HFFc6 (cell line): ENCODE results near the gene HMCN1. TPM values are rescaled to one million over a fixed set of nuclear protein-coding genes. Genes with fewer than 3 reads are reported as not detected.
"Not testable (repeated sequence)": the region's sequence is repeated elsewhere in the genome, so short reads cannot be mapped to it uniquely, and the experiment has no call there.

ENCODE experiments used
- DNase-seq: peaks from one replicate; pipeline ENCODE4 v3.0.0-alpha.2; 2018
- H3K27ac Mint-ChIP-seq: 2 replicates; pipeline ENCODE4 v1.8.0; 2020; ENCODE audit warnings: mild to moderate bottlenecking, mixed read lengths
- H3K27me3 Mint-ChIP-seq: 2 replicates; pipeline ENCODE4 v1.8.0; 2021; ENCODE audit warnings: mild to moderate bottlenecking, moderate library complexity, mixed read lengths; ENCODE audit not compliant: insufficient read depth
- H3K36me3 Mint-ChIP-seq: 2 replicates; pipeline ENCODE4 v1.8.0; 2021; ENCODE audit warnings: low read depth, mixed read lengths
- H3K4me1 Mint-ChIP-seq: 2 replicates; pipeline ENCODE4 v1.8.0; 2020; ENCODE audit warnings: low read depth, mixed read lengths
- H3K4me3 Mint-ChIP-seq: 2 replicates; pipeline ENCODE4 v1.8.0; 2020; ENCODE audit warnings: mild to moderate bottlenecking, moderate library complexity, mixed read lengths
- H3K9me3 Mint-ChIP-seq: 2 replicates; pipeline ENCODE4 v1.8.0; 2020; ENCODE audit warnings: mild to moderate bottlenecking, mixed read lengths
- total RNA-seq, 6 experiments: library from RNA; stranded (reverse); fragmentation: NEBNext Ultra II Directional; extraction: Animal tissue kit (Norgen Biotek cat#: 25700); gene quantifications; 2 replicates in 1 of 6; 3 replicates in 5 of 6; pipeline ENCODE4 v1.2.3, GENCODE V29; 2021
- TF ChIP-seq, protein P1 (sequence below): fragments of 200-600 bp; sonication (generic); IDR thresholded peaks from 2 replicates; pipeline ENCODE4 v1.5.0; 2021; ENCODE audit warnings: antibody characterized with exemption, mild to moderate bottlenecking

Gene HMCN1
- total RNA-seq, 6 experiments from 2014 or later = 1.2 to 1.8 (median 1.5) TPM

DNA sequence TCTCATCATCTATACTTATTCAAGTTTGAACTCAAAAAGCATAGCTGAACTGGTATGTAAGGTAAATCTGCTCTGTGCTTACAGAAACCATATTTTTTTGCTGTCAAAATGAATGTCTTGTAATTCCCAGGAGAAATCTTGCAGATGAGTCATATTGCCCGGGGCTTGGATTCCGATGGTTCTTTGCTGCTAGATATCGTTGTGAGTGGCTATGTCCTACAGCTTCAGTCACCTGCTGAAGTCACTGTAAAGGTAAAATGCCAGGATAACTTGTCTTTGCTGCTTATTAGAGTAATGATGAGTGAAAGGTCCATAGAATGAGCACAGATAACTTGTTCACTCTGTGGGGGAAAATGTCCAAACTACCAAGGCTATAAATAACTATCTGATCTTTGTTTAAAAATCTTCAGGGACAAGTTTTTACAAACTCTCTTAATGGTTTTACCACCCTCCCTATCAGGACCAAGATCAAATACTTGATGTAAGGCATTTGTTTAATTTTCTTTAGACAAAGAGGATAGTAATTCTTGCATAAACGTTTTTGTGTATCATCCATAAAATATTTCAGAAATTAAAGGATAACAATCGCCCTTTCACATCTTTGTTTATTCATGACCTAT, 418.5 kb downstream of the HMCN1 start:
- no peaks in the 10 kb centered on the region for H3K9me3 Mint-ChIP-seq
- peaks cover 58% of the 10 kb centered on the region for H3K4me1 Mint-ChIP-seq
- H3K27me3 Mint-ChIP-seq = no peaks in the 10 kb centered on the region
- peak; percentile 84 for DNase-seq
- H3K4me3 Mint-ChIP-seq = peak overlapping the region; percentile 68
- H3K36me3 Mint-ChIP-seq = no peaks in the 10 kb centered on the region
- peak overlapping the region; percentile 79 for H3K27ac Mint-ChIP-seq
- TF ChIP-seq, protein P1, sequence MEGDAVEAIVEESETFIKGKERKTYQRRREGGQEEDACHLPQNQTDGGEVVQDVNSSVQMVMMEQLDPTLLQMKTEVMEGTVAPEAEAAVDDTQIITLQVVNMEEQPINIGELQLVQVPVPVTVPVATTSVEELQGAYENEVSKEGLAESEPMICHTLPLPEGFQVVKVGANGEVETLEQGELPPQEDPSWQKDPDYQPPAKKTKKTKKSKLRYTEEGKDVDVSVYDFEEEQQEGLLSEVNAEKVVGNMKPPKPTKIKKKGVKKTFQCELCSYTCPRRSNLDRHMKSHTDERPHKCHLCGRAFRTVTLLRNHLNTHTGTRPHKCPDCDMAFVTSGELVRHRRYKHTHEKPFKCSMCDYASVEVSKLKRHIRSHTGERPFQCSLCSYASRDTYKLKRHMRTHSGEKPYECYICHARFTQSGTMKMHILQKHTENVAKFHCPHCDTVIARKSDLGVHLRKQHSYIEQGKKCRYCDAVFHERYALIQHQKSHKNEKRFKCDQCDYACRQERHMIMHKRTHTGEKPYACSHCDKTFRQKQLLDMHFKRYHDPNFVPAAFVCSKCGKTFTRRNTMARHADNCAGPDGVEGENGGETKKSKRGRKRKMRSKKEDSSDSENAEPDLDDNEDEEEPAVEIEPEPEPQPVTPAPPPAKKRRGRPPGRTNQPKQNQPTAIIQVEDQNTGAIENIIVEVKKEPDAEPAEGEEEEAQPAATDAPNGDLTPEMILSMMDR = no peak

DNA sequence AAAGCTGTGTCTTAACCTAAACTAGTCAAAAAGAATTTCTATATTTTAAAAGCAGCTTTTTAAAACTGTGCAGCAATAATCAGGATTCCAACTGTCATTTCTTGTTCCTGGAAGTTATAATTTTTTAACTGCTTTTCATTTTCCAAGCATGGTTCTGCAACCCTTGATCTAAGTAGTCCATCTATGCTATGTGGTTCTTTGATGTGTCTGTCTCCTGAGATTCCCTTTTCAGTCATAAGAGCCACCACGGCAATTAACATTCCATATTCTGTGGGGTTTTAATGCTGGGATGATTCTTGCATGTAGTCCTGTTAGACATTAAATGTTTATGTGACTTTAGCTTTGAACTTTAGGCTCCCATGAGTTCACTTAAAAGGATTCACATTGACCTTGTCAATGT, 420.5 kb downstream of the HMCN1 start:
- no peak overlapping the region for H3K27ac Mint-ChIP-seq
- no peak for DNase-seq
- no peaks in the 10 kb centered on the region for H3K36me3 Mint-ChIP-seq
- H3K9me3 Mint-ChIP-seq = no peaks in the 10 kb centered on the region
- no peaks in the 10 kb centered on the region for H3K27me3 Mint-ChIP-seq
- H3K4me3 Mint-ChIP-seq = no peak overlapping the region
- TF ChIP-seq, protein P1 = no peak
- H3K4me1 Mint-ChIP-seq = peaks cover 58% of the 10 kb centered on the region

DNA sequence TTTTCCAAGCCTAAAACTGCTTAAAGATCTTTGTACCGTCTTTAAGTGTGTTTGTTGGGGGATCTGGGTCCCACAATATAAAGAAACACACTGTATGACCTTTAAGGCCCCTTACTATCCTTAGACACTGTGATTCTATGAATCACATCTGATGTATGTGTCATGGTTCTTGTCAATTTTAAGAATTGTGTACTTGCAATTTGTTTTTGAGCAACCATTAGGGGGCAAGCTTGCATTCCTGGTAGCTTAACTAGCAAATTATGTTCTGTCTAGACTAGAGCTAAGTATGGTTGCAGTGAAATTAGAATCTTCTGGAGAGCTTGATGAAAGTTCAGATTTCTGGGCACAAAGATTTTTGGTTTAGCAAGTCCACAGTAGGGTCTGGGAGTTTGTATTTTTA, 421.4 kb downstream of the HMCN1 start:
- Mint-ChIP-seq H3K36me3 (no peaks in the 10 kb centered on the region), H3K4me1 (peaks cover 57% of the 10 kb centered on the region), H3K27ac (peak overlapping the region; percentile 49), H3K4me3 (no peak overlapping the region), H3K9me3 (0 out of 2 replicates have a peak, but pooled peaks cover 3% of the 10 kb centered on the region), H3K27me3 (no peaks in the 10 kb centered on the region)
- TF ChIP-seq, protein P1 = peak; percentile 82
- DNase-seq = peak; percentile 75

DNA sequence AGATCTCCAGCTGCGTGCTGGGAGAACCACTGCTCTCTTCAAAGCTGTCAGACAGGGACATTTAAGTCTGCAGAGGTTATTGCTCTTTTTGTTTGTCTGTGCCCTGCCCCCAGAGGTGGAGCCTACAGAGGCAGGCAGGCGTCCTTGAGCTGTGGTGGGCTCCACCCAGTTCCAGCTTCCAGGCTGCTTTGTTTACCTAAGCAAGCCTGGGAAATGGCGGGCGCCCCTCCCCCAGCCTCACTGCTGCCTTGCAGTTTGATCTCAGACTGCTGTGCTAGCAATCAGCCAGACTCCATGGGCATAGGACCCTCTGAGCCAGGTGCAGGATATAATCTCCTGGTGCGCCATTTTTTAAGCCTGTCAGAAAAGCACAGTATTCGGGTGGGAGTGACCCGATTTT, 428.7 kb downstream of the HMCN1 start:
- H3K4me1 Mint-ChIP-seq = peaks cover 11% of the 10 kb centered on the region
- DNase-seq, H3K9me3 Mint-ChIP-seq, H3K27me3 Mint-ChIP-seq, H3K4me3 Mint-ChIP-seq, H3K27ac Mint-ChIP-seq: not testable (repeated sequence)
- peaks cover 11% of the 10 kb centered on the region; the same call in 1 of the 2 replicates for H3K36me3 Mint-ChIP-seq

GRCh38 chr1:186164773-186165172, 430.6 kb downstream of the HMCN1 start:
- Mint-ChIP-seq H3K4me3 (no peak overlapping the region), H3K27ac (no peak overlapping the region), H3K4me1 (peaks cover 11% of the 10 kb centered on the region), H3K9me3 (peaks cover 8% of the 10 kb centered on the region; the same call in 1 of the 2 replicates), H3K36me3 (peaks cover 11% of the 10 kb centered on the region; the same call in 1 of the 2 replicates), H3K27me3 (no peaks in the 10 kb centered on the region)
- TF ChIP-seq, protein P1 = no peak
- no peak for DNase-seq

GRCh38 chr1:186165303-186165702, 431.1 kb downstream of the HMCN1 start:
- Mint-ChIP-seq H3K36me3 (peaks cover 11% of the 10 kb centered on the region; the same call in 1 of the 2 replicates), H3K27ac (no peak overlapping the region), H3K4me3 (no peak overlapping the region), H3K4me1 (peaks cover 11% of the 10 kb centered on the region), H3K27me3 (no peaks in the 10 kb centered on the region), H3K9me3 (peaks cover 7% of the 10 kb centered on the region; the same call in 1 of the 2 replicates)
- TF ChIP-seq, protein P1 = no peak
- DNase-seq = no peak
